IPS-NIHi7 (cell line): ENCODE data around the gene TUFM.
"Not testable (repeated sequence)": the region's sequence is repeated elsewhere in the genome, so short reads cannot be mapped to it uniquely, and the experiment has no call there.

Source experiments
- DNase-seq: peaks from one replicate; pipeline ENCODE4 v3.0.0; 2012; ENCODE audit warnings: mixed read lengths; ENCODE audit errors: extremely low spot score

Gene TUFM

GRCh38 chr16:28875134-28876018, 29.2 kb upstream of the TUFM start:
- DNase-seq, result no peak

GRCh38 chr16:28874406-28874805, 28.3 kb upstream of the TUFM start:
- no peak for DNase-seq

GRCh38 chr16:28873543-28874201, 27.5 kb upstream of the TUFM start:
- DNase-seq, result peak; percentile 83

GRCh38 chr16:28872952-28873351, 26.8 kb upstream of the TUFM start:
- DNase-seq, result no peak

- no peak for DNase-seq
These were observed 23.1 kb upstream of the TUFM start for GRCh38 chr16:28869201-28869600.

GRCh38 chr16:28867646-28868045, 21.5 kb upstream of the TUFM start:
- DNase-seq, result not testable (repeated sequence)

GRCh38 chr16:28867241-28867640, 21.1 kb upstream of the TUFM start:
- DNase-seq, result no peak

GRCh38 chr16:28866454-28866804, 20.3 kb upstream of the TUFM start:
- DNase-seq, result no peak

GRCh38 chr16:28865722-28866453, 19.7 kb upstream of the TUFM start:
- no peak for DNase-seq

- no peak for DNase-seq
These were observed 19.0 kb upstream of the TUFM start for GRCh38 chr16:28865001-28865688.

- DNase-seq, result no peak
These were observed 18.0 kb upstream of the TUFM start for GRCh38 chr16:28863929-28864793.

- no peak for DNase-seq
These were observed 13.2 kb upstream of the TUFM start for GRCh38 chr16:28859326-28859725.

- DNase-seq, result no peak
These were observed 12.3 kb upstream of the TUFM start for GRCh38 chr16:28858421-28858820.

GRCh38 chr16:28846933-28847273, 755 bp upstream of the TUFM start:
- DNase-seq, result no peak

GRCh38 chr16:28845761-28846079, 428 bp downstream of the TUFM start:
- DNase-seq, result no peak

- peak; percentile 33 for DNase-seq
These were observed 855 bp downstream of the TUFM start for GRCh38 chr16:28845293-28845692.

- no peak for DNase-seq
These were observed 1.8 kb downstream of the TUFM start for GRCh38 chr16:28844226-28844885.

GRCh38 chr16:28843766-28844165, 2.4 kb downstream of the TUFM start:
- no peak for DNase-seq

GRCh38 chr16:28842696-28843095, 3.5 kb downstream of the TUFM start:
- no peak for DNase-seq

GRCh38 chr16:28839899-28840298, 6.2 kb downstream of the TUFM start:
- no peak for DNase-seq
